Stimulated activated CD8-positive, alpha-beta memory T cell treated with anti-CD3 and anti-CD28 coated beads, Interleukin-15, amount 100 ng/mL, for 48 hours (primary cell): ENCODE data around the gene USH1C.

Experiments used
- DNase-seq, 2 donors: peaks; one replicate each; pipeline ENCODE4 v3.0.0-alpha.2; 2020; ENCODE audit warnings: low read depth in 2 of 2

Gene USH1C

DNA sequence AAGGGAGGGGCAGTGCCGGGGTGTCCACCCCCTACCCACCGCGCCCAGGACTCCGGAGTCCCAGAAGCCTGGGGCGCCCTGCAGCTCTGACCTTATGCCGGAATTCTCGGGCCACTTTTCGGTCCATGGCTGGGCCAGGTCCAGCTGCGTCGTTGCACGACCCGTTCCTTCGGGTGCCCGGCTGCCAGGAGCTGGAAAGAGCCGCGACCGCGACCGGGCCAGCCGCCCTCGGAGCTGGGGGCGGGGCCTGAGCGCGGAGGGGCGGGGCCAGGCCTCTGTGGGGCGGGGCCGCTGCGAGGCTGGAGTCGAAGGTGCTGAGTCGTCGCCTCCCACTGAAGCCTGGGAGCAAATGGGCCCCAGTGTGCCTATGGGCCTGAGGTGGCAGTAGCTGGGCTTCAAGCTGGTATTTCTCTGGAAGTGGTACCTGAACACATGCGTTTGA, at the start of gene USH1C:
TSS of gene USH1C (minus strand) at position 236 of the 442 bp plus-strand sequence. CDS start at position 127, 109 bp downstream.
- DNase-seq: peak; percentile 4 to 19

DNA sequence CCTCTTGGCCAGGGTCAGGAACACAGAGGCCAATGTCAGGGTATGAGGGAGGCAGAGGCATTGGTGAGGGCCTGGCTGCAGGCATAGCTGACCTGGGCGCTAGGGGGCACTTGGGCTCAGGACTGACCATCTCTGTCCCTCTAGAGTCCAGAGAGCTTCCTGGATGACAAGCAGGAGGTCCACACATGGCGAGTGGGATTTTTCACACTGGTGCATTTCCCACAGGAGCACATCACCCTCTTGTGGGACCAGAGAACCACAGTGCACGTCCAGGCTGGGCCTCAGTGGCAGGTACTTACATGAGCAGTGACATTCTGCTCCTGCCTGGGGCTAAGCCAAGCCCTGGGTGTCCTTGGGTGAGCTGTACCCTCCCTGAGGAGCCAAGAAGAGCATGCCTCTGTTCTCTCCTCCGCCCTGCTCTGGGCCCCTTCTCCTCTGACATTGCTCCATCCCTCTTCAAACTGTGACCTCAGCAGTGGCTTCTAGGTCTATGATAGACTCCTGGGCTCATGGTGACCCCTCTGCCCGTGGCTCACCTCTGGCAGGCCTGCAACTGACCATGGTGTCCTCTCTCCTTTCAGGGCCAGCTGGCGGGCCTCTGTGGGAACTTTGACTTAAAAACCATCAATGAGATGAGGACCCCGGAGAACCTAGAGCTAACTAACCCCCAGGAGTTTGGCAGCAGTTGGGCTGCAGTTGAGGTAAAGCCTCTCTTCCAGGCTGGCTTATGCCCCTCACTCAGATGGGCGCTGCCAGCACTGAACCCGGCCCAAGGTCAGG, 49.4 kb upstream of the USH1C start:
- no peak for DNase-seq

DNA sequence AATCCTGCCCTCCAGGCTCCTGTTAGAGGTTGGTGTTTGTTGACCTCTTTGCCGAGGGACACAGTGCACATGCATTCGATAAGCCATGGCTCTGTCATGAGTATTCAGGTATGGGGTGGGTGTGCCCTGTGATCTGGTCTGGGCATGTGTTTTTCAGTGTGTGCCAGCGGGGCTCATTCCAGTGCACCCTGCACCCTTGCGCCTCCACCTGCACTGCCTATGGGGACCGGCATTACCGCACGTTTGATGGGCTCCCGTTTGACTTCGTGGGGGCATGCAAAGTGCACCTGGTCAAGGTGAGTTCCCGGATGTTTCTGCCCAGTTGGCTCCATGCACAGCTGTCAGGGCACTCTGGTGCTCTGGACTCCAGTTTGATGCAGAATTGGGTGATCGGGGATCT, 47.1 kb upstream of the USH1C start:
- DNase-seq: no peak

DNA sequence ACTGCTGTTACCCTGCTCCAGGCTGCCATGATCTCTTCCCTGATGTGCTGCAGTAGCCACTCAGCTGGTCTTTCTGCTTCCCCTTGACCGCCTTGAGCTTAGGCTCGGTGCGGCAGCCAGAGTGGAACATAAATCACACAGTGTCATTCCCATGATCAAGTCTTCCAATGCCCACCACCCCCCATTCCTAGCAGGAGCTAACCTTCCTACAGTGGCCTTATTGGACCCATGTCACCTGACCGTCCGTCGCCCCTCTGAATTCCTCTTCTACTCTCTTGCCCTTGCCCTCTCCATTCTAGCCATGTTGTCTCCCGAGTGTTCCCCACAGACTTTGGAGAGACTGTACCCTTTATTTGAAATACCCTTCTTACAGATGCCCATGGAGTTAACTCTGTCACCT, 46.2 kb upstream of the USH1C start:
- no peak for DNase-seq

DNA sequence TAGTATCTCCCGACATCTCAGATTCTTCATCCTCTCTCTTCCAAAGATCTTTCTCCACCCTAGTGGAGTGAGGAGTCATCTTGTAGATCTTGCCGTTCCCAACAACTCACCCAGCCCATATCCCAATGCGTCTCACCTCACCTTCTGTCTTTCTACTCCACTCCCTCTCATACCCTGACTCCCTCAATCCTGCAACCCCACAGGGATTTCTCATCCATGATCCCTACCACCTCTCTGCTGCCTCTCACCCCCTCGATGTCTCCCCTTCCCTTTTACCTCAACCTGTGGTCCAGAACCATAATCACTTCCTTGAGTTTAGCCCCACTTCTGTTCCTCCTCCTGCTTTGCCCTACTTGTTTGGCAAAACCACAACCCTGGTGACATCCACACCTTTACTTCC, 44.5 kb upstream of the USH1C start:
- no peak for DNase-seq

DNA sequence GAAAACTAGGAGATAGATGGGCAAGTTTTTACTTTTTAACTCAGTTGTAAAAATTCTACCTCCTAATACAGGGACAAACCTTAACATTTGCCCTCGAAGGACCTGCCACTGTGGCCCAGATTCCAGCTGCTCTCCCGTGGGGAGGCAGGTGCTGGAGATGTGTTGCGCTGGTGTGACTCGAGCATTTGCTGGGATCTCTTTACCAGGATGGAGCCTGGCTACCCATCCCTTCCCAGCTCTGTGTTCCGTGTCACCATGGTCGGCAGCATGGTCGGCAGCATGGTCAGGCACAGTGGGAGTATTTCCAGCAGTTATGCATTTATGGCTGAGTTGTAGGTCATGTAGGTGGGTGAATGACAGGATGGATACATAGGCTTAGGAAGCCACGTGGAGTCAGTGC, 44.0 kb upstream of the USH1C start:
- no peak for DNase-seq

DNA sequence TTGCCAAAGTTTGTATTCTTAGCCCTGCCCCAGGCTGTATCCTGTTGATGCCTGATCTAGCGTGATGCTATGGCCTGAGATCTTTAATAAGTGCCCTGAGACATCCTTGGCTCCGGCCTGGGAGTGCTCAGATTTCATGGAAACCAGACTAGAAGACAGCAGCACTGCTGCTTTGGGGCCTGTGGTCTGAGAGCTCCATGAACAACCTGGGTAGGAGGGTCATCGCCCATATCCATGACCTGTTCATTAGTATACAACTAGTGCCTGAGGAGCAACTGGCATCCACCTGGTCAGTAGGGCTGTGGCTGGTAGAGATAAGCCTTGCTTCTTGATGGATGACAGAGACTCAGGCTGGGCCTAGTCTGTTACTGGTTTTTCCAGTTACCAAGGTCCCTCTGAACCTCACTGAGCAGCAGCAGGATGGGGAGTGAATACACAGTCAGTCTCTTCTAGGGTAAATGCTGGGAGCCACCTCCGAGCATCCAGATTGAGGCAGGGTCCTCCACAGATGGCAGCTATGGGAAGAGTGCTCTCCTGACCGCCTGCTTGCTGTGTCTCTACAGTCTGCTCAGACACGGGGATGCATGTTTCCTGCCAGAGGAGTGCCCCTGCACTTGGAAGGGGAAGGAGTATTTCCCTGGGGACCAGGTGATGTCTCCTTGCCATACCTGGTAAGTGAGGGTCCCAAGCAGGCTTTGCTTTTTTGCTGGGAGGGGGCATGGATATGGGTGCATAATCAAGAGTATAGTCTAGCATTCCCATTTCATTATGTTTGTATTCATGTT, 41.9 kb upstream of the USH1C start:
- no peak for DNase-seq

DNA sequence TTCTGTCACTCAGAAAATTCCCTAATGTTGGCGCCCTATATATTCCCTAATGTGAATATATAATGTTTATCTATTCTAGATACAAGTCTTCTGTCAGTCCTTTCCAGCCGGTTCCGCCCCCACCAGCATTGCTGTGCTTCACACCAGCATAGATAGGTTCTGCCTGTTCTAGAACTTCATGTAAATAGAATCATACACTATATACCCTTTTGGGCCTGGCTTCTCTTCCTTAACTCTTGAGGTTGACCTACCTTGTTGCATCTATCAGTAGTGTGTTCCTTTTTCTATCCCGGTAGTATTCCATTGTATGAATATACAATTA, 37.5 kb upstream of the USH1C start:
- DNase-seq: no peak

DNA sequence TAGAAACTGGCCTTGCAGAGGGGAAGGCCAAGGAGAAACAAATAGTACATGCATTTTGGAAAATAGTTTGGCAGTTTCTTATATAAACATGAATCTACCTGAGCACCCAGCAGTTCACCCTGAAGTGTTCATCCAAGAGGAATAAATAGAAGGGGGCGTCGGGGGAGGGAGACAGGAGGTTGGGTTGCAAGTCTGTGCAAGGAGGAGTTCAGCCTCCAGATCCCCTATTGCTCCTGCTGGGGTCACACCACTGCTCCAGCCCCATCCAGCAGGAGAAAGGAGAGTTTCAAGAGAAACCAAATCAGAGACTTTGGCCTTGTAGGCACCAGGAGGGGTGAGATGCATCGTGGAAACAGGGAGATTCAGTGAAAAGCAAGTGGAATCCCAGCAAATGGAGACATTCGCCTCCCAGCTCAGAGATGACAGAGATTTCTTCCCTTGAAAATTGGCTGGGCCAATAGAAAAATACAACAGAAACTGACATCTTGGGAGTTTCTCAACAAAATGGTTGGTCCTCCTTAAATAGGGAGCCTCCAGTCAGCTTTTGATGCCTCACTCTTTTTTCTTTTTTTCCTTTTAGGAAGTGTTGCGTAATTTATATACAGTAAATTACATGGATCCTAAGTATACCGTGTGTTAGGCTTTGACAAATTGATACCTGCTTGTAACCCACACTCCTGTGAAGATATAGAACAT, 37.0 kb upstream of the USH1C start:
- no peak for DNase-seq

DNA sequence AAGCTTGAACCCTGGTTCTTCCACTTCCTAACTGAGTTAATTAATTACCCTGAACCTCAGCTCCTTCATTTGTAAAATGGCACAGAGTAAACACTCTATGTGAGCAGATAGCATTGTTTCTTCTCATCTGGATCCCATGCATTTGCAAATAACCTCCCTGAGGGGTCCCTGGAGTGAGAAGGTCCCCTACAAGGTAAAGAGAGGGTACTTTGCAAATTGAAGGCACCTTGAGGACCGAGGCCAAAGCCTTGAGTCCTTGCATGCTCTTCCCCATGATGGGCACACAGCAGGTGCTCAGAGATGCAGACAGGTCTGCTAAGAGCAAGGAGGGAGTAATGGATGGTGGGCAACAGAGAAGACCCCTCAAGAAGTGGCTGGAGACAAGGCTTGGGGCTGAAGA, 36.1 kb upstream of the USH1C start:
- DNase-seq: no peak

DNA sequence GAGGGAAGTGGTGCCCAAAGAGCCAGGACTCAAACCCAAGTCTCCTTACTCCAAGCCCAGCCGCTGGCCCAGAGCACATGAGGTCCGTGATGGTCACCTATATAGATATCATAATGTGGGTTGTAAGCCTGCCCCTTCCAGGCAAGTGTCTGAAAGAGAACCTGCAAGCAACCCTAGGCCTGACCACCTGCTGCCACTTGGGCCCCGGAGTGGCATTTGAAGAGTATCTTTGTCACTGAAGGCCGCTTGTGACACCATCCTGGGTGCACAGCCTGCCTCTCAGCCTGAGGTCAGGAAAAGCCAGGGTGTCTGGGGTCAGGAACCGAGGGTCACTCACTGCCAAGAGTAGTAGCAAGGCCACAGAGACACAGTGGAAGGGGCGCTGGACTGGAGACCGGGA, 35.2 kb upstream of the USH1C start:
- no peak for DNase-seq

DNA sequence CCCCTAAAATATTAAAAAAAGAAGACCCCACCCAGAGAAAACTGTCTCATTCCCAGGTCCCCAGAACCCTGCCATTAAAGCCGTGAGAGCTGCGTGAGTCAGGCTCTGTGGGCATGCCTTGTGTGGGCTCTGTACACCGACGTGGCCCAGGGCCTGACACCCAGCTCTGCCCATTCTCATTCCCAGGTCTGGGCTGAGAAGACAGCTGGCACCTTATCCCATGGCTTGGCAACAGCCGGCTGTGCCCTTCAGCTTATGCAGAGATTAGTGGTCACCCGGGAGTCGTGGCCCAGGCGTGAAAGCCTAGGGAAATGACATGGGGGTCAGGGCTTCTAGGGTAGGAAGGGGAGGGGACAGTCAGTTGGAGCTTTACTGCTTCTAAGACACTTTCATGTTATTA, 34.7 kb upstream of the USH1C start:
- no peak for DNase-seq

DNA sequence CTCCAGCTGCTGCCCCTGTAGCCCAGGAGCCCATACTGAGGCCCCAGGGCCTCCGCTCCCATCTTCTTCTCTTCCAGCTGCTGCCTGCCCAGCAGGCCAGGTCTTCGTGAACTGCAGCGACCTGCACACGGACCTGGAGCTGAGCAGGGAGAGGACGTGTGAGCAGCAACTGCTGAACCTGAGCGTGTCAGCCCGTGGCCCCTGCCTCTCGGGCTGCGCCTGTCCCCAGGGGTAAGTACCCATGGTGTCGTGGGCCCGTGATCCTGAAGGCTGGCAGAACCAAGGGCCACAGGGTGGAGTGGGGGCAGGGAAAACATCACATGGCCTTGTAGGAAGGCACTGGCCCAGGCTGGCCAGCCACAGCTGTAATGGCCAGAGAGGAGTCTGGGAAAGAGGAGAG, 34.1 kb upstream of the USH1C start:
- DNase-seq: no peak

DNA sequence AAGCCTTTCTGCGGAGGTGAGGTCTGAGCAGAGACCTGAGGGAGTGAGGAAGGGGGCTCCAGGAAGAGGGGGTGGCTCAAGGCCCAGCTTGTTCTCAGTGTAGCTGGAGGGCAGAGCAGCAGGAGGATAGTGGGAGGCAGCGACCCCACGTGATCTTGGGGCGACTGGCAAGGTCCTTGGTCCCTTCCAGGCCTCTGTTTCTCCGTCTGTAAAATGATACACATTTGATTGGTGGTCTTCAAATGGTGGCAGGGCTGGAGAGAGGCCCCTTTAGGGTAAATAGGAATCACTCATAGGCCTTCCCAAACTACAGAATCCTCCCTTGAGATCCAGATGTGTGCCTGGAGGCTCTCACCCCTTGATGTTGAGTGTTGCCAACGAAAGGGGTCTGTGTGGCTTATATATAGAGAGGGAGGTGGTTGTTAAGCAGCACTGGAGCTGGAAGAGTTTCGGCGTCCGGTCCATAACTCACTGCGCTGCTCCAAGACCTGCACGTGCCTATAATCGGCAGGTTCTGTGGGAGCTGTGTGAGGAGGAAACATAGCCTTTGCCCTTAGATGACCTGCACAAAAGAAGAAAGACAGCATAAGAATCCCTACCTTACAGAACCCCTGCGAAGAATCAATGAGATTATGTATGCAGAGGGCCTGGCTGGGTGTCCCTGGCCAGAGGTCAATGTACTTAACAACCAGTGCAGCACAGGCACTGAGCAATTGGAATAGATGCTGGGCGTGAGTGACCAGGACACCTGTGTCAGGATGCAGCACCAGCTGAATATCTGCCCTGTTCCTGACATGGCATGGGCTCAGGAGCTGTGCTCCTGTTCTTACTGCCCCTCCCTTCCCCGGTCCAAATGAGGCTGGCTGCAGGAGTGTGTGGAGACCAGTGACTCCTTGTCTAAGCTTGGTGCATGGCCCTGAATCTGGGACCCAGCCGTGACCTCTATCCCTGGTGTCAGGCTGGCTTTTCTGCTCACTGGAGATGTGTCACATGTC, 31.5 kb upstream of the USH1C start:
- no peak for DNase-seq

DNA sequence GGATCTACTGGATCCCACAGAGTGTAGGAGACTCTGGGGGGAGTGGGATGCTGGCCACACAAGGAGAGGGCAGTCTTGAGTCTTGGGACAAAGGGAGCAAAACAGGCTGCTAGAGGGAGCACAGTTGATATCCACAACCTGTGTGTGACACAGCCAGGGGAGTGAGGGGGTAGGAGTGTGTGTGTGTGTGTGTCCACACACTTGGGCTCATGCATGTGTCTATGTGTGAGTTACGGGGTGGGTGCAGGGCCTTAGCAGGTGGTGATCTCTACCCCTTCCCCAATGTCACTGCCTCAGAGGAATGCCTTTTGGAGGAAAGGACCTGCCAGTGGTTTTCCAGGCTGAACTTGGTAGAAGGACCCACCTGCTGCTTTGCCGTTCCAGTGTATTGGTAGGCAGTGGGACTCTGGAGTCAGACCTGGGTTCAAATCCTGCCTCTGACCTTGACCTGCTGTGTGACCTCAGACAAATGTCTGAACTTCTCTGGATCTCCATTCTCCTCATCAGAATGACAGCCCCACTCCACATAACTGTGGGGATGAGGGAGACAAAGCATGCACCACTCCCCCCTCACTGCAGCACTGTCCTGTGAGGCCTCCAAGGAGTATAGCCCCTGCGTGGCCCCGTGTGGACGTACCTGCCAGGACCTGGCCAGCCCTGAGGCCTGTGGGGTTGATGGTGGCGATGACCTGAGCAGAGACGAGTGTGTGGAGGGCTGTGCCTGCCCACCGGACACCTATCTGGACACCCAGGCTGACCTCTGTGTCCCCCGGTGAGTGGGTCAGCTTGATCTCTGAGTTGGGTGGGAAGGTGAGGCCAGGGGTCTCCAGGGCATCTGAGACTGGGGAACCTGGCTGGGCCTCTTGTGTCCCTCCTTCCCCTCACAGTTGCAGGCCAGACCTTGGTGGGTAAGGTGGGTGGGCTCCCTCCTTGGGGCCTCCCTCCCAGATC, 30.2 kb upstream of the USH1C start:
- DNase-seq: no peak

DNA sequence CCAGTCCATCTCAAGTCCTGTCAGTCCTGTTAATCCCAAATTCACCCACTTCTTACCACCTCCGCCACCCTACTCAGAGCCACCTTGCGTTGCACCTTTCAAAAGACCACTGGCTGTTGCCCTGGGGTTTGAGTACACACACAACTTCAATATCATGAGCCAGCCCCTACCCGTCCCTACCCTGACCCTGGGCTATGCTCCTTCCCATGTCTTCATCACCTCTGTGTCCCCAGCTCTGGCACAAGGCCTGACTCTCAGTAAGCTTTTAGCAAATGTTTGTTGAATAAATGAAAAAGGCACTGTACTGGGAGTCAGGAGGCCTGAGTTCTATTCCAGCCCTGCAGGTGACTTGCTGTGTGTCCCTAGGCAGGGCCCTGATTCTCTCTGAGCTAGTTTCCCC, 29.3 kb upstream of the USH1C start:
- no peak for DNase-seq

DNA sequence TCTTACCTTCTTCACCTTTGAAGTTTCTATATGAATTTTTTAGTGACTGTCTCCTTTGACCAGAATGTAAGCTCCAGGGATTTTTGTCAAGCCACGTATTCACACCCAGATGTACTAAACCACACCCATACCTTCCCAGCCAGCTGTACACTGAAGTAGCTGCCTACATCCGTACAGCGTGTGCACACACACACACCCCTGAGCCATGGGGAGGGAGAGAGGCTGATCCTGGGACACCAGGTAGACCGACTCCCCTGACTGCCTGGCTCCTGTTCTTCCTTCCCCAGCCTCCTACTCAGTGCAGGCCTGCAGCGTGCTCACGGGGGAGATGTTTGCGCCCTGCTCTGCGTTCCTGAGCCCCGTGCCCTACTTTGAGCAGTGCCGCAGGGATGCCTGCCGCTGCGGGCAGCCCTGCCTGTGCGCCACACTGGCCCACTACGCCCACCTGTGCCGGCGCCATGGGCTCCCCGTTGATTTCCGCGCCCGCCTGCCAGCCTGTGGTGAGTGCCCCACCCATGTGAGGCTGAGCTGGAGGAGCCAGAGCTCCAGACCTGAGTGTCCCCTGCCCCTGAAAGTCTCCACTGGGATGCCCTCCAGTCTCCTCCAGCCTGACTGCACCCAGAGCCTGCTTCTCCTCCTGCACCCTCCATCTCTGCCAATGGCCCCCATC, 28.7 kb upstream of the USH1C start:
- no peak for DNase-seq

DNA sequence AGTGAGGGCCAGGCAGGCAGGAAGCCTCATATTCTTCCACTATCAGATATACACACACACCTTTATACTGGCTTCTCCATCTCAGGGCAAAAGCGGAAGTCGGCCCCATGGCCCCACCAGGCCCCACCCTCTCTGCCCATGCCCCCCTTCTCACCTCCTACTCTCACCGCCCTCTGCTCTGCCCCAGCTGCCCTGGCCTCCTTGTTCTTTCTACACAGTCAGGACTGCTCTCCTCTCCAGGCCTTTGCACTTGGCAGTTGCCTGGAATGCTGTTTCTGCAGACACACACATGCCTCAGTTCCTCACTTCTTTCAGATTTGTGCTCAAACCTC, 28.1 kb upstream of the USH1C start:
- DNase-seq: no peak

DNA sequence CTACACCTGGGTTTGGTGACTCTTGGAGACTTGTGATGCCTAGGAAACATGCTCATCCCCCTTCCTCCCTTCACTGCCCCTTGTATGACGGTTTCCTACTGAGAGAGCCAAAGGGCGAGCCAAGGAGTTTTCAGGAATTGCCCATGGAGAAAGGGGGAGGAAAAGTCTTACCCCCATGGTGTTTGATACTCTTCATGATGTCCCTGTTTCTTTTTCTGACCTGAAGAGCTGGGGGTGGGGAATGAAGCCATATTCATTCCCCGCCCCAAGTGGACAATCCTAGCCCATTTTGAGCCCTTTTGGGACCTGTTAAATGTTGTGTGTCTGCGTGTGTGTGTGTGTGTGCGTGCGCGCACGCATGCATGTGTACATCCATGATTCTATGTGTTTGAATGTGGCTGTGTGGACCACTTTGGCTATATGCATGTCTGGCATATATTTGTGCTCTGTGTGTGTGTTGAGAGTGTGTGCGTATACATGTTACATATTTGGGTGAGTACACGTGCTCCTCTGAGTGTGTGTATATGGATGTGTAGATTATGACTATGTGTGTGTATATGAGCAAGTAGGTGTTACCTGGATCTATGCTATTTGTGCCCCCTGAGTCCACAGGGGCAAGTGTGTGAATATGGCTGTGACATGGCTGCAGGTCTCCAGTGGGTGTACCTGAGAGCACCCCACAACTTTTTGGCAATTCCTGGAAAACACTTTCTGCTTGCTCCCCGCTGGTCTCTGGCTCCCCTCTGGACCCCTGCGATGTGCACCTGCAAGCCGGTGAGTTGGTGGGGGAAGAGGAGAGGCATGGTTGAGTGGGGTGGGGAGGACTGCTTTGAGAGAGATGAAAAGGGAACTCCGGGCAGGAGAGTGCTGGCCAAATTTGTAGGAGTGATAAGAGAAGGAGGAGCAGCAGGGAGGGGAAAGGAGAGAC, 27.5 kb upstream of the USH1C start:
- no peak for DNase-seq
